ENCODE results near the gene GNAT1. TPM values are rescaled to one million over a fixed set of nuclear protein-coding genes. Genes with fewer than 3 reads are reported as not detected.

The GNAT1 gene
- total and polyA plus RNA-seq, 2 donors = 0.05 TPM

DNA sequence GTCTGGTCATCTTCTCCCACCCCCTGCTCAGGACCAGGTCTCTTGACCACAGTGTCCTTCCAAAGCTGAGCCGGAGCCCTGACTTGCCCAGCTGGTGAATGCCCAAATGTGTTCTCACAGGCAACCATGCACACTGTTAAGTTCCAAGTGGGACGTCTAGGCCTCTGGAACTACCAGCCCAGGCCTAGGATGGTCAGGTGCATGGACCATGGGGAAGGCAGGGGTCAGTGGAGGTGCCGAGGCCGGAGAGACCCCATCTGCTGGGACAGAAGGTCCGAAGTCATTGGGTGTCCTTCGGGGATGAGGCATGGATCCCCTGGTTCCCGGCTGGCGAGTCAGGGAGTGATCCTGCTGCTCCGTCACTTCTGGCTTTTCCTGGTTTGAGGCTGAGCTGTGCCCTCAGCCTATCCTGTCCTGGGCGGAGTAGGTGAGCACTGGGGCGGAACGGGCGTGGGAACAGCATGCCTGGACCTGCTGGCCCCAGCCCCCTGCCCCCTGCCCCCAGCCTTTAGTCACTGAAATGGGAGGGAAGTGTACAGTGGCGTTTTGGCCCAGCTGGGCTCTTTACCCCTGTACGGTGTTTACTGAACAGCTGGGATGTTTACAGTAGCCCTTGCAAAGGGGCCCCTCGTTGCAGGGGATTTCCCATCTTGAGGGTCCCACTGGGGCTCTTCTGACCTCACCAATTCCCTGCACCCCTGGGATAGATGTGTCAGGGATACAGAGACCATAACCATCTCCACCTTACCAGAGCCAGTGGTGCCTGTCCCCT is 24.2 kb upstream of the GNAT1 start:
- WGBS = 86% methylated on average over 16 of the region's 16 CpGs

GRCh38 chr3:50167841-50168209 is 23.6 kb upstream of the GNAT1 start:
- no peak for DNase-seq (ENCODE audit: low read depth in 6 of 9, low spot score in 9 of 9)
- H3K27me3 ChIP-seq (ENCODE audit: control insufficient read depth in 2 of 2, insufficient read depth in 1 of 2, low read length in 1 of 2) = no peaks in the 10 kb centered on the region
- no peaks in the 10 kb centered on the region for H3K36me3 ChIP-seq (ENCODE audit: control insufficient read depth in 2 of 2, insufficient read depth in 2 of 2, low read length in 1 of 2)
- peaks cover 0 to 25% of the 10 kb centered on the region in 2 donors for H3K4me1 ChIP-seq (ENCODE audit: control insufficient read depth in 2 of 2, insufficient read depth in 2 of 2, low read length in 2 of 2)
- 95% methylated on average over 7 of the region's 7 CpGs for WGBS
- H3K4me3 ChIP-seq (ENCODE audit: low read length in 2 of 2) = no peak overlapping the region
- H3K9me3 ChIP-seq (ENCODE audit: control insufficient read depth in 2 of 2, insufficient read depth in 1 of 2, low read length in 1 of 2) = peaks cover 0 to 5% of the 10 kb centered on the region in 2 donors
- H3K27ac ChIP-seq (ENCODE audit: low read depth in 1 of 2, low read length in 1 of 2) = no peak overlapping the region

More for the DNA sequence above, 24.2 kb upstream of the GNAT1 start:
- H3K27me3 ChIP-seq (ENCODE audit: control insufficient read depth in 2 of 2, insufficient read depth in 1 of 2, low read length in 1 of 2) = no peaks in the 10 kb centered on the region
- no peak overlapping the region for H3K27ac ChIP-seq (ENCODE audit: low read depth in 1 of 2, low read length in 1 of 2)
- peaks cover 0 to 25% of the 10 kb centered on the region in 2 donors for H3K4me1 ChIP-seq (ENCODE audit: control insufficient read depth in 2 of 2, insufficient read depth in 2 of 2, low read length in 2 of 2)
- no peak for DNase-seq (ENCODE audit: low read depth in 6 of 9, low spot score in 9 of 9)
- H3K4me3 ChIP-seq (ENCODE audit: low read length in 2 of 2) = no peak overlapping the region
- no peaks in the 10 kb centered on the region for H3K36me3 ChIP-seq (ENCODE audit: control insufficient read depth in 2 of 2, insufficient read depth in 2 of 2, low read length in 1 of 2)
- H3K9me3 ChIP-seq (ENCODE audit: control insufficient read depth in 2 of 2, insufficient read depth in 1 of 2, low read length in 1 of 2) = peaks cover 0 to 5% of the 10 kb centered on the region in 2 donors

DNA sequence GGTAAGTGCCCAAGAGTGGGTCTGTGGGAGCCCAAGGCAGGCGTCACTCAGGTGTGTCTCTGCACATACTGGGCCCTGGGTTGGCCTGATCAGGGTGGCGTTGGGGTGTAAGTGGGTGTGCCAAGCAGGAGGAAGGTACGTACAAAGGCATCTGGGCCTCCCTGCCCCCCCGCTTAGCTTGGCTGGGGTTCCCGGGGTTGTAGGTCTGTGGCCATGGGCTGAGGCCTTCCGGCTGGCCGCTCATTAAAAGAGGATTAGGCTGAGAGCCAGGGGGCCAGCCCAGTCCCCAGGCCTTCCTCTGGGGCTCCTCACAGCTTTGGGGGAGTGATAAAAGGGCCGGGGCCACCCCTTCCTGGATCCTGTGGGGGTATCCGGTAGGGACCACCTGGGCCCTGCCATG is 23.0 kb upstream of the GNAT1 start:
- 97% methylated on average over 9 of the region's 9 CpGs for WGBS
- no peak for DNase-seq (ENCODE audit: low read depth in 6 of 9, low spot score in 9 of 9)
- Histone ChIP-seq H3K4me3 (ENCODE audit: low read length in 2 of 2) (no peak overlapping the region), H3K27me3 (ENCODE audit: control insufficient read depth in 2 of 2, insufficient read depth in 1 of 2, low read length in 1 of 2) (no peaks in the 10 kb centered on the region), H3K9me3 (ENCODE audit: control insufficient read depth in 2 of 2, insufficient read depth in 1 of 2, low read length in 1 of 2) (peaks cover 0 to 5% of the 10 kb centered on the region in 2 donors), H3K36me3 (ENCODE audit: control insufficient read depth in 2 of 2, insufficient read depth in 2 of 2, low read length in 1 of 2) (no peaks in the 10 kb centered on the region), H3K4me1 (ENCODE audit: control insufficient read depth in 2 of 2, insufficient read depth in 2 of 2, low read length in 2 of 2) (peaks cover 0 to 25% of the 10 kb centered on the region in 2 donors), H3K27ac (ENCODE audit: low read depth in 1 of 2, low read length in 1 of 2) (no peak overlapping the region)

DNA sequence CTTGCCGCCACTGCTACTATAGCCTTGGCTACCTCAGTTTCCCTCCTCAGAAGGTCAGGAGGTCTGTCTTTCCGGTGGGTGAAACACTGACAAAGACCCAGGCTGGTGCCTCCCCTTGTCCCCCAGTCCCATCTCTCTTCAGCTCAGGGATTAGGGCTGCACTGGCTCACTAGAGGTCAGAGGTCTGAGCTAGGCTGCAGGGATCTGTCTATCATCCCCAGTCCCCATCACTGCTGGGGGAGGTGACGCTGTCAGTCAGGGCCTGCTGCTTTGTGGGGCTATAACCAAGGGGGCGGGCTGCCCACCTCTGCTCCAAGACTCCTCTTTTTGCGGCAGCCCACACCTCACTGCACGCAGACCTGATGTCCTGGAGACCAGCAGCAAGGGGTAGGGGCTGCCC is 22.6 kb upstream of the GNAT1 start:
- Histone ChIP-seq H3K4me1 (ENCODE audit: control insufficient read depth in 2 of 2, insufficient read depth in 2 of 2, low read length in 2 of 2) (peaks cover 0 to 24% of the 10 kb centered on the region in 2 donors), H3K27me3 (ENCODE audit: control insufficient read depth in 2 of 2, insufficient read depth in 1 of 2, low read length in 1 of 2) (no peaks in the 10 kb centered on the region), H3K4me3 (ENCODE audit: low read length in 2 of 2) (no peak overlapping the region), H3K27ac (ENCODE audit: low read depth in 1 of 2, low read length in 1 of 2) (no peak overlapping the region), H3K36me3 (ENCODE audit: control insufficient read depth in 2 of 2, insufficient read depth in 2 of 2, low read length in 1 of 2) (no peaks in the 10 kb centered on the region), H3K9me3 (ENCODE audit: control insufficient read depth in 2 of 2, insufficient read depth in 1 of 2, low read length in 1 of 2) (peaks cover 0 to 5% of the 10 kb centered on the region in 2 donors)
- DNase-seq (ENCODE audit: low read depth in 6 of 9, low spot score in 9 of 9) = no peak
- 96% methylated on average over 6 of the region's 6 CpGs for WGBS

GRCh38 chr3:50169232-50169832 is 22.1 kb upstream of the GNAT1 start:
- H3K4me3 ChIP-seq (ENCODE audit: low read length in 2 of 2) = no peak overlapping the region
- DNase-seq (ENCODE audit: low read depth in 6 of 9, low spot score in 9 of 9) = no peak
- H3K36me3 ChIP-seq (ENCODE audit: control insufficient read depth in 2 of 2, insufficient read depth in 2 of 2, low read length in 1 of 2) = no peaks in the 10 kb centered on the region
- peaks cover 0 to 5% of the 10 kb centered on the region in 2 donors for H3K9me3 ChIP-seq (ENCODE audit: control insufficient read depth in 2 of 2, insufficient read depth in 1 of 2, low read length in 1 of 2)
- H3K27me3 ChIP-seq (ENCODE audit: control insufficient read depth in 2 of 2, insufficient read depth in 1 of 2, low read length in 1 of 2) = no peaks in the 10 kb centered on the region
- 94% methylated on average over 11 of the region's 11 CpGs for WGBS
- no peak overlapping the region for H3K27ac ChIP-seq (ENCODE audit: low read depth in 1 of 2, low read length in 1 of 2)
- H3K4me1 ChIP-seq (ENCODE audit: control insufficient read depth in 2 of 2, insufficient read depth in 2 of 2, low read length in 2 of 2) = peaks cover 0 to 19% of the 10 kb centered on the region in 2 donors

GRCh38 chr3:50169858-50170257 is 21.6 kb upstream of the GNAT1 start:
- WGBS = 95% methylated on average over 1 of the region's 1 CpG
- peaks cover 0 to 5% of the 10 kb centered on the region in 2 donors for H3K9me3 ChIP-seq (ENCODE audit: control insufficient read depth in 2 of 2, insufficient read depth in 1 of 2, low read length in 1 of 2)
- H3K27me3 ChIP-seq (ENCODE audit: control insufficient read depth in 2 of 2, insufficient read depth in 1 of 2, low read length in 1 of 2) = no peaks in the 10 kb centered on the region
- H3K36me3 ChIP-seq (ENCODE audit: control insufficient read depth in 2 of 2, insufficient read depth in 2 of 2, low read length in 1 of 2) = no peaks in the 10 kb centered on the region
- H3K4me1 ChIP-seq (ENCODE audit: control insufficient read depth in 2 of 2, insufficient read depth in 2 of 2, low read length in 2 of 2) = peaks cover 0 to 14% of the 10 kb centered on the region in 2 donors
- H3K4me3 ChIP-seq (ENCODE audit: low read length in 2 of 2) = no peak overlapping the region
- DNase-seq (ENCODE audit: low read depth in 6 of 9, low spot score in 9 of 9) = no peak
- no peak overlapping the region for H3K27ac ChIP-seq (ENCODE audit: low read depth in 1 of 2, low read length in 1 of 2)

DNA sequence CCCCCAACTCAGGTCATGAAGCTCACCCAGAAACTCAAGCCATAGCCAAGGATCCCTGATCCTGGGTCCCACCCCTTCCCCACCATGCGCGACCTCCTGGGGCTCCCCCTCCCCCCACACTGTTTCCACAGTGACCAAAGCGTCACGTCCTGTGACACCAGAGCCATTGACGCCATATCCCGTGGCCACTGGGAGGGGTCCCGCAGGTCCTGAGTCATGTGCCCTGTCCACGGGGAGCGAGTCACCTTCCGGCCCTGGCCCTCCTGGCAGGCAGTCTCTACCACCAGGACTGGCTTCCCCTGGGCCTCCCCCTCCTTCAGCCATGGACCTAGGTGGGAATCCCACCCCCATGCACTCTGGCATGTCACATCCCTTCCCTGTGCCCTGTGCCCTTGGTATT is 20.7 kb upstream of the GNAT1 start:
- H3K4me1 ChIP-seq (ENCODE audit: control insufficient read depth in 2 of 2, insufficient read depth in 2 of 2, low read length in 2 of 2) = peaks cover 0 to 12% of the 10 kb centered on the region in 2 donors
- DNase-seq (ENCODE audit: low read depth in 6 of 9, low spot score in 9 of 9) = no peak
- peaks cover 0 to 5% of the 10 kb centered on the region in 2 donors for H3K9me3 ChIP-seq (ENCODE audit: control insufficient read depth in 2 of 2, insufficient read depth in 1 of 2, low read length in 1 of 2)
- no peaks in the 10 kb centered on the region for H3K36me3 ChIP-seq (ENCODE audit: control insufficient read depth in 2 of 2, insufficient read depth in 2 of 2, low read length in 1 of 2)
- no peak overlapping the region for H3K27ac ChIP-seq (ENCODE audit: low read depth in 1 of 2, low read length in 1 of 2)
- H3K4me3 ChIP-seq (ENCODE audit: low read length in 2 of 2) = no peak overlapping the region
- H3K27me3 ChIP-seq (ENCODE audit: control insufficient read depth in 2 of 2, insufficient read depth in 1 of 2, low read length in 1 of 2) = no peaks in the 10 kb centered on the region
- WGBS = 94% methylated on average over 10 of the region's 10 CpGs

GRCh38 chr3:50171540-50172301 is 19.7 kb upstream of the GNAT1 start:
- H3K27me3 ChIP-seq (ENCODE audit: control insufficient read depth in 2 of 2, insufficient read depth in 1 of 2, low read length in 1 of 2) = no peaks in the 10 kb centered on the region
- WGBS = 93% methylated on average over 21 of the region's 21 CpGs
- peaks cover 0 to 1% of the 10 kb centered on the region in 2 donors for H3K4me1 ChIP-seq (ENCODE audit: control insufficient read depth in 2 of 2, insufficient read depth in 2 of 2, low read length in 2 of 2)
- H3K4me3 ChIP-seq (ENCODE audit: low read length in 2 of 2) = no peak overlapping the region
- no peak overlapping the region for H3K27ac ChIP-seq (ENCODE audit: low read depth in 1 of 2, low read length in 1 of 2)
- no peak for DNase-seq (ENCODE audit: low read depth in 6 of 9, low spot score in 9 of 9)
- no peaks in the 10 kb centered on the region for H3K36me3 ChIP-seq (ENCODE audit: control insufficient read depth in 2 of 2, insufficient read depth in 2 of 2, low read length in 1 of 2)
- peaks cover 0 to 5% of the 10 kb centered on the region in 2 donors for H3K9me3 ChIP-seq (ENCODE audit: control insufficient read depth in 2 of 2, insufficient read depth in 1 of 2, low read length in 1 of 2)
